ENCODE results near the gene CFAP61.
"Not testable (repeated sequence)": the region's sequence is repeated elsewhere in the genome, so short reads cannot be mapped to it uniquely, and the experiment has no call there.

The CFAP61 gene

DNA sequence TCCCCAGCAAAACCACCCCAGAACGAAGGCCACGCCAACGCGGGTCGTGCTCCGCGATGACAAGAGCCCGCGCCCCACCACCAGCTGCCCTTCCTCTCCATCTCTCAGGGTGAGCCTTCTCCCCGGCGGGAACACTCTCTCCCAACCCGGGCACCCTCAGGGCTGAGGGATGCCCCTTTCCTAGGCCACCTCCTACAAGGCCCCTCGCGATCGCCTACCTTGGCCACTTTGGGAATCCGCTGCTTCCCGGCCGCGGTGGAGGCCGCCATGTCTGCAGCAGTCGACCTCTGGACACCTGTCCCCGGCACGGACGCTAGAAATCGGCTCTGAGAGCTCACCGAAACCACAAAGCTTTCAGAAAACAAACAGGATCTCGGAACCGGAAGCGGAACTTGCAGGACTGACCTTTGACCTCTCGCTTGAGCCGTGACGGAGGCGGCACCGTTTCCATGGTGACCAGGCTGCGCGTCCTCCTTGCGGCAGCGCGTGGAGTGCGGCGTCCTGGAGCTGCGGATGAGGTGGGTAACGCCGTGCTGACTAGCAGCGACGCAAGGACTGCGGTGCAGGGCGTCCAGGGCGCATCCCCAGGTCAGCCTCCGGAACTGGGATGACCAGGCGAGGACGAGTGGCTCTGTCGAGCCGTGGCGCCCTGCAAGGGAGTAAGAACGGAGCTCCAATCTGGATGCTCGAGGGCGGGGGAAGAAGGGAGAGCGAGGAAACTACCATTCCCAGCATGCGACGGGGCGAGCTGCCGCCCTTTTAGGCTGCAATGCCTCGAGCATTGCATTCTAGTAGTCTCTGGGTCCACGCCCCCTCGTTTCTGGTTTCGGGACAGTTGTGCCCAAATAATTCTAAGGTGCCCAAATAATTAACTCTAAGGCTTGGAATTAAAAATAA lies at the start of gene CFAP61, which contains the start of gene CRNKL1:
TSS of gene CFAP61 (plus strand) at position 459 of the 897 bp plus-strand sequence. CDS start 4,122 bp downstream, outside the sequence.
TSS of gene CRNKL1 (minus strand) at position 393 of the 897 bp plus-strand sequence. CDS start at position 269, 124 bp downstream.
- DNase-seq (ENCODE audit: low read depth) = peak; percentile 98
- TF ChIP-seq, protein P1, sequence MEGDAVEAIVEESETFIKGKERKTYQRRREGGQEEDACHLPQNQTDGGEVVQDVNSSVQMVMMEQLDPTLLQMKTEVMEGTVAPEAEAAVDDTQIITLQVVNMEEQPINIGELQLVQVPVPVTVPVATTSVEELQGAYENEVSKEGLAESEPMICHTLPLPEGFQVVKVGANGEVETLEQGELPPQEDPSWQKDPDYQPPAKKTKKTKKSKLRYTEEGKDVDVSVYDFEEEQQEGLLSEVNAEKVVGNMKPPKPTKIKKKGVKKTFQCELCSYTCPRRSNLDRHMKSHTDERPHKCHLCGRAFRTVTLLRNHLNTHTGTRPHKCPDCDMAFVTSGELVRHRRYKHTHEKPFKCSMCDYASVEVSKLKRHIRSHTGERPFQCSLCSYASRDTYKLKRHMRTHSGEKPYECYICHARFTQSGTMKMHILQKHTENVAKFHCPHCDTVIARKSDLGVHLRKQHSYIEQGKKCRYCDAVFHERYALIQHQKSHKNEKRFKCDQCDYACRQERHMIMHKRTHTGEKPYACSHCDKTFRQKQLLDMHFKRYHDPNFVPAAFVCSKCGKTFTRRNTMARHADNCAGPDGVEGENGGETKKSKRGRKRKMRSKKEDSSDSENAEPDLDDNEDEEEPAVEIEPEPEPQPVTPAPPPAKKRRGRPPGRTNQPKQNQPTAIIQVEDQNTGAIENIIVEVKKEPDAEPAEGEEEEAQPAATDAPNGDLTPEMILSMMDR (conservative IDR thresholded peaks at IDR 0.05; ENCODE audit: low read depth, low read length) = no peak
- peak within 1 kb of the TSS; percentile 97 for H3K4me3 ChIP-seq (ENCODE audit: low read depth, low read length)

- H3K4me3 ChIP-seq (ENCODE audit: low read depth, low read length) = peak overlapping the region; percentile 35
- TF ChIP-seq, protein P1 (conservative IDR thresholded peaks at IDR 0.05; ENCODE audit: low read depth, low read length) = no peak
- peak; percentile 80 for DNase-seq (ENCODE audit: low read depth)
Observed at GRCh38 chr20:20003031-20003954, 49.0 kb upstream of the CFAP61 start.

DNA sequence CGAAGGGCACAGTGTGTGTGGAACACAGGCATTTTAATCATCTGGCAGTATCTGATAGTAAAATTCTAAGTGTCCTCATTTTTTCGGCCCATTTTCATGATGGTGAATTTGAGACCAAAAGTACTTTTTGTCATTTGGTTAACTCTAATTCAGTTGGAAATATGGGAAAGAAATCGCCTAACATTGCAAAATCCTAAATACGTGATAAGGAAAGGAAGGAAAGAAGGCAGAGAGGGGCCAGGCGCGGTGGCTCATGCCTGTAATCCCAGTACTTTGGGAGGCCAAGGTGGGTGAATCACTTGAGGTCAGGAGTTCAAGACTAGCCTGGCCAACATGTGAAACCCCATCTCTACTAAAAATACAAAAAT lies 48.4 kb upstream of the CFAP61 start:
- H3K4me3 ChIP-seq (ENCODE audit: low read depth, low read length); DNase-seq (ENCODE audit: low read depth): not testable (repeated sequence)

DNA sequence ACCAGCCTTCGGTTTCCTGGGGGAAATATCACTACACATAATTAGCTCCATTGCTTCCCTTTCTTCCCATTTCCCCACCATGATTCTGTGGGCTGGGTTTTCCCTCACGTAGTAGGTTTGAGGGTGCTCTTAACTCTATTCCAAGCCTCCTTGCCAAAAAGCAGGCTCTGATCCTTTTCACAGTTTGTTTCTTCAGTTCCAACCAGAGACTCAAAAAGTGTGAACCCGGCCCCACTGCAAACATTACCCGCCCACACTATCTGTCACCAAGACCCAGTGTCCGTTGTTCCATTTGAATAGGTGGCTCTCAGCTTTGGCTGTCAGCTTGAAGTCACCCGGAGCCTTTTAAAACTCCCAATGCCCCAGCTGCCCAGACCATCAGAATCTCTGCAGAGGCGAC lies 47.0 kb upstream of the CFAP61 start:
- no peak overlapping the region for H3K4me3 ChIP-seq (ENCODE audit: low read depth, low read length)
- TF ChIP-seq, protein P1 (conservative IDR thresholded peaks at IDR 0.05; ENCODE audit: low read depth, low read length) = no peak

GRCh38 chr20:20009784-20010253 lies 42.5 kb upstream of the CFAP61 start:
- no peak overlapping the region for H3K4me3 ChIP-seq (ENCODE audit: low read depth, low read length)
- DNase-seq (ENCODE audit: low read depth) = no peak
- TF ChIP-seq, protein P1 (conservative IDR thresholded peaks at IDR 0.05; ENCODE audit: low read depth, low read length) = no peak

More for the DNA sequence above, 47.0 kb upstream of the CFAP61 start:
- no peak for DNase-seq (ENCODE audit: low read depth)

DNA sequence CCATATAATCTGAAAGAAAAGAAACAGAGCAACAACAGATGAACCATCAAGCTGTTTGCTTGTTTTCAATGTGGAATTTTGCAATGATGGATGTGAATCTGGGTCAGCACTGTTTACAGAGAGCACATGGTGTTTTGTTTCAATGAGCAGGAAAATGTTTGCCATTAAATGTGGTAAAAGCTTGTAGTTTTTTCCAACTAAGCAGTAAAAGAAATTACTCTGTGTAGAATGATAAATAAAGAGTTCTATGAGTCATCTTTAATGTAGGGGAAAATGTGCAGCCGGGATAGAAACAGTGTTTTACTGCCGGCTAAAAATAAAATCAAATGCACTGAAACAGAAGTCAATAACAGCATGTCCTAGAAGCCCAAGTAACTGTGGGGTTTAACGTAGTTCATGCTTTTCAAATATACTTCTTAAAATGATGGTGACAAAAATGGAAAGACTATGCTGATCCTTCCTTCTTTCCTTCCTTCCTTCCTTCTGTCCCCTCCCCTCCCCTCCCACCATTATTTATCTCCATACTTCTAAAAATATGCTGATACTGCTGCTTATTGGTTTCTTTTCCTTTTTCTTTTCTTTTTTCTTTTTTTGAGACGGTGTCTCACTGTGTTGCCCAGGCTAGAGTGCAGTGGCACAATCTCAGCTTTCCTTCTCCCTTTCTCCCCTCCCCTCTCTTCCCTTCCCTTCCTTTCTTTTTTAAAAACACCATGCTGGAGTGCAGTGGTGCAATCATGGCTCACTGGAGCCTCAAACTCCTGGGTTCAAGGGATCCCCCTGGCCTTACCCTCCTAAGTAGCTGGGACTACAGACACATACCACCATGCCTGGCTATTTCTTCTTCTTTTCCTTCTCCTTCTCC lies 41.5 kb upstream of the CFAP61 start:
- DNase-seq (ENCODE audit: low read depth) = peak; percentile 86
- TF ChIP-seq, protein P1 (conservative IDR thresholded peaks at IDR 0.05; ENCODE audit: low read depth, low read length) = no peak
- H3K4me3 ChIP-seq (ENCODE audit: low read depth, low read length) = no peak overlapping the region

All from choroid plexus epithelial cell (primary cell).